Measurements from ENCODE around the gene FBXW8.

FBXW8 gene

GRCh38 chr12:116990971-116991966 is 80.5 kb downstream of the FBXW8 start:
- no peak for DNase-seq (ENCODE audit: low read depth)

- DNase-seq (ENCODE audit: low read depth) = no peak
Measured at GRCh38 chr12:116996093-116996492, 85.3 kb downstream of the FBXW8 start.

GRCh38 chr12:116996621-116997020 is 85.9 kb downstream of the FBXW8 start:
- DNase-seq (ENCODE audit: low read depth) = no peak

GRCh38 chr12:116999066-116999465 is 88.3 kb downstream of the FBXW8 start:
- DNase-seq (ENCODE audit: low read depth) = no peak

- no peak for DNase-seq (ENCODE audit: low read depth)
Measured at GRCh38 chr12:117000316-117000715, 89.6 kb downstream of the FBXW8 start.

- DNase-seq (ENCODE audit: low read depth) = no peak
Measured at GRCh38 chr12:117002051-117002817, 91.5 kb downstream of the FBXW8 start.

- DNase-seq (ENCODE audit: low read depth) = no peak
Measured at GRCh38 chr12:117003883-117004404, 93.2 kb downstream of the FBXW8 start.

- no peak for DNase-seq (ENCODE audit: low read depth)
Measured at GRCh38 chr12:117005417-117006046, 94.8 kb downstream of the FBXW8 start.

GRCh38 chr12:117006333-117006732 is 95.6 kb downstream of the FBXW8 start:
- DNase-seq (ENCODE audit: low read depth) = no peak

- DNase-seq (ENCODE audit: low read depth) = no peak
Measured at GRCh38 chr12:117007577-117007976, 96.8 kb downstream of the FBXW8 start.

GRCh38 chr12:117009759-117010158 is 99.0 kb downstream of the FBXW8 start:
- DNase-seq (ENCODE audit: low read depth) = no peak

GRCh38 chr12:117010693-117011451 is 100.1 kb downstream of the FBXW8 start:
- no peak for DNase-seq (ENCODE audit: low read depth)

GRCh38 chr12:117011988-117012805 is 101.4 kb downstream of the FBXW8 start:
- DNase-seq (ENCODE audit: low read depth) = no peak

- DNase-seq (ENCODE audit: low read depth) = no peak
Measured at GRCh38 chr12:117013726-117014125, 103.0 kb downstream of the FBXW8 start.

GRCh38 chr12:117014342-117014887 is 103.7 kb downstream of the FBXW8 start:
- DNase-seq (ENCODE audit: low read depth) = no peak

- DNase-seq (ENCODE audit: low read depth) = no peak
Measured at GRCh38 chr12:117015811-117016210, 105.1 kb downstream of the FBXW8 start.

GRCh38 chr12:117017807-117018206 is 107.1 kb downstream of the FBXW8 start:
- DNase-seq (ENCODE audit: low read depth) = no peak

GRCh38 chr12:117018276-117018675 is 107.5 kb downstream of the FBXW8 start:
- no peak for DNase-seq (ENCODE audit: low read depth)

- DNase-seq (ENCODE audit: low read depth) = no peak
Measured at GRCh38 chr12:117018685-117019084, 107.9 kb downstream of the FBXW8 start.

- DNase-seq (ENCODE audit: low read depth) = no peak
Measured at GRCh38 chr12:117019866-117020265, 109.1 kb downstream of the FBXW8 start.
